Measurements from ENCODE around the gene LRRC3.

The LRRC3 gene

GRCh38 chr21:44423941-44424607 is 31.2 kb upstream of the LRRC3 start:
- no peak for DNase-seq (ENCODE audit: low read depth in 2 of 2)

DNA sequence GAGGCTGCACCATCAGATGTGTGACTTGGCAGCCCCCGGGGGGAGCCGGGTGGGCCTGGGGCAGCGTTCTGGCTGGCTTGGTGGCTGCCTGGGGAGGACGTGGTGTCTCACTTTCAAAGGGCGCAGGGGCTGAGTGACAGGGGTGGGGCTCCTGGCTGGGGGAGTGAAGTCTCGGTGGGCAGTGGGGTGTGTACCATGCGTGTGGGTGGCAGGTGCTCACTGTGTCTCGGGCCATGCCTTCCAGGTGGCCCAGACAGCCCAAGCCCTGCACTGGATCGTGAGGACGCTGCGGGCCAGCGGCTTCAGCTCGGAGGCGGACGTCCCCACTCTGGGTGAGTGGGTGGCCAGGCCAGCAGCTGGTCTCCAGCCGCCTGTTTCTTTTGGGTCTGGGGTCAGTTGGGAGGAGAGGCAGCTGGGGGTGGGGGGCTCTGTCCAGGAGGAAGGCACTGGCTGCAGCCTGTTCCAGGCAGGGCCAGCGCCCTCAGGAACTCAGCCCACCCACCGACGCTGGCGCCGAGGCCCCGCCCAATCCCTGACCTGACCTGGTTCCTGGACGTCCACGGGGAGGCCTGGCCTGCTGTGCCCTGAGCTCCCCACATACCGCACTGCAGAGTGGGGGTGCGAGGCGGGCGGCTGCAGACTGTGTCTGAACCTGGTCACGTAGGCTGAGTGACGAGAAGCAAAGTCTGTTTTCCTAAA is 30.6 kb upstream of the LRRC3 start:
- DNase-seq (ENCODE audit: low read depth in 2 of 2) = no peak

DNA sequence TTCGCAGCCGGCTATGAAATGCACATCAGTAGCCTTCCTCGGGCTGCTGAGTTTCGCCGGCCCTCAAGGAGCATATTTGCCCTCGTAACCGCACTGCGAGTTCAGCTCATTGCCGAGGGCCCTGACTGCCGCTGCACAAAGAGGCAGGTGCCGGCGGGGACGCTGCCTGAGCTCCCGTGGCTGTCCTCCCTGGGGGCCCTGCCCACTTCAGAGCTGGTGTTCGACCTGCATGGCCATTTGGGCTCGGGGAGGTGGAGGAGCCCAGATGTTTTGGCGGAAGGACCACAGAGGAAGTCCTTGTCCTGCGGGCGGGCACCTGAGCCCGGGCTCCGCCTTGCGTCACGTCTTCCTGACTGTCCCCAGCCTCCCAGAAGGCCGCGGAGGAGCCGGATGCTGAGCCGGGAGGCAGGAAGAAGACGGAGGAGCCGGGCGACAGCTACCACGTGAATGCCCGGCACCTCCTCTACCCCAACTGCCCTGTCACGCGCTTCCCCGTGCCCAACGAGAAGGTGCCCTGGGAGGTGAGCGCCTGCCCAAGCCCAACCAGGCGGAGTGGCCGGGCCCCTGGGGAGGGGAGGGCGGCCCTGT is 29.9 kb upstream of the LRRC3 start:
- no peak for DNase-seq (ENCODE audit: low read depth in 2 of 2)

DNA sequence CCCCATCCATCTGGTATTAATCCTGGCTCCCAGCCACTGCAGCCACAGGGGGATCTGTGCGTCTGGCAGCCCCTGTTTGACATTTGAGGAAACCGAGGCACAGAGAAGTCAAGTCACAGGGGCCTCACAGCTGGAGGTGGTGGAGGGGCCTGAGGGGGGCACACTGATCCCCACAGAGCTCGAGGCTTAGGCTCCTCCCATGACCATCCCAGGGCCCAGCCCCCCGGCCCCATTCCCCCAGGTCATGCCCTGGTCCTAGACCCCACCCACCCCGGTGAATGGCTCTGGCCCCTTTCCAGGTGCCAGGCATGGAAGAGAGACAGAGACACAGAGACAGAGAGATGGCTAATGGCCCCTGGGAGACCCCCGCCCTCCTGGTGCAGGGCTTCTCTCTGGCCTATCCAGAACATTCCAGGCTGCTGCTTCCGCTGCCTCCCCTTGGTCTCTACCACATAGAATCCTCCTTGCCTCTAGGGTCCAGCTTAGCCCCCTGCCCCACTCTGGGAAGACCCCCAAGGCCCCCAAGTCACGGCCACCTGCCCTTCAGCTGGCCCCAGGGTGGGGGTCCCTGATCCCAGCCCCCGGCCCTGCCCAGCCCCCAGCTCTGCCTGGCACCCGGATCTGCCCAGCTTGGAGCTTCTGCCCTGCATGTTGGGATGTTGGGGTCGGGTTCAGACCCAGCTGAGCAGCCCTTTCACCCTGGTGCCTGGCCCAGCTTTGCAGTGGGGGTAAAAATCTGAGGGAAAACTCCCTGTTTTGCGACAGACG is 29.2 kb upstream of the LRRC3 start:
- no peak for DNase-seq (ENCODE audit: low read depth in 2 of 2)

- no peak for DNase-seq (ENCODE audit: low read depth in 2 of 2)
Measured at GRCh38 chr21:44426663-44427191, 28.6 kb upstream of the LRRC3 start.

- no peak for DNase-seq (ENCODE audit: low read depth in 2 of 2)
Measured at GRCh38 chr21:44427241-44428120, 27.8 kb upstream of the LRRC3 start.

- peak; percentile 33 to 43 for DNase-seq (ENCODE audit: low read depth in 2 of 2)
Measured at GRCh38 chr21:44428281-44428960, 26.9 kb upstream of the LRRC3 start.

DNA sequence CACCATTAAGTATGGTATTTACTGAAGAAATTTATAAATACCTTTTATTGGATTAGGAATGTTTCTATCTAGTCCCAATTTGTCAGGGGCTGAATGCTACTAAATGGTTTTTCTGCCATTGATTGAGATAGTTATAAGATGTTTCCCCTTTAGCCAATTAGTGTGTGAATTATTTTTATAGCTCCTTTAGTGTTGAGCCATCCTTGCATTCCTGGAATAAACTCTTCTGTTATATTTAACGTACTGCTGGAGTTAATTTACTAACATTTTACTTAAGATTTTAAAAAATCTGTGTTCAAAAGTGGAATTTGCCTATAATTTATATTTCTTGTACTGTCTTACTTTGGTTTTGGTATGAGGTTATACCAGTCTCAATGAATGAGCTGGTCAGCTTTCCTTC is 25.4 kb upstream of the LRRC3 start:
- no peak for DNase-seq (ENCODE audit: low read depth in 2 of 2)

- DNase-seq (ENCODE audit: low read depth in 2 of 2) = no peak
Measured at GRCh38 chr21:44431300-44431699, 24.0 kb upstream of the LRRC3 start.

DNA sequence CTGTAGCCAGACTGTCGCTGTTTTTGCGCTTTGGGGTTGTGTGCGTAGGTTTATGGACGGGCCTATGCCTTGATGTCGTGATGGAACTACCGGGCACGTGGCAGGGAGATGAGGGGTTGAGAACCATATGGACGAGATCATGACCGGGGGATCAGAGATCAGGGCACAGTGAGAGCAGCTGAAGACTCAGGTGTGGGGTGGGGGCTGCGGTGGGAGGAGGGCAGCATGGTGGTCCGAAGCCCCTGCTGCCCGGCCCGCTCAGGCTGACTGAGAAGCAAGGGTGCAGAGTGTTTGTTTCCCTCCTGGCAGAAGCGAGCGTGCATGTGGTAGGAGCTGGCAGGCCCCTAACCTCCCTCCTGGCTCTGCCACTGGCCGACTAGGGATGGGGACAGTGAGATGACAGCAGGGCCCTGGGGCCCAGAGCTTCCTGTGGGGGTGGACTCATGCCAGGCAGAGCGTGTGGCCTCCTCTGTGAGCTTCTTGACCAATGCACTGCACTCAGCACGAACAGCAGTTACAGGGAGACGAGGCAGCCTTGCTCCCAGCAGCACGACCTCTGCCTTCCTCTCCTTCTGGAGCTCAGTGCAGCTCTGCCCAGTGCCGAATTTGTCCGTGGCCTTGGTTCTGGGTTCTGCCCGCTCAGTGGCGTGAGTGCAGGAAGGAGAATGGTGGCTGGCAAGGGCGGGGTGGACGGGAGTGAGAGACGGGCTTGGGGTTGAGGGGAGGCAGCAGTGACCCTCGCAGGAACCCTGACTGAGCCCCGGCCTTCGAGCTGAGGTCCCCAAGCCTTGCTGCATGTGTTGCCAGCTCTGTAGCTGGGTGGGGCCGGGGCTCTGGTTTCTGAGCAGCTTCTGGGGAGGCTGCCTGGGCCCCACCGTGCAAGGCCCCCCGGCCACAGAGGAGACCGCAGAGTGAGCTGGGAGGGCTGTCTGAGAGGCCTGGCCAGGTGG is 22.2 kb upstream of the LRRC3 start:
- DNase-seq (ENCODE audit: low read depth in 2 of 2) = no peak

DNA sequence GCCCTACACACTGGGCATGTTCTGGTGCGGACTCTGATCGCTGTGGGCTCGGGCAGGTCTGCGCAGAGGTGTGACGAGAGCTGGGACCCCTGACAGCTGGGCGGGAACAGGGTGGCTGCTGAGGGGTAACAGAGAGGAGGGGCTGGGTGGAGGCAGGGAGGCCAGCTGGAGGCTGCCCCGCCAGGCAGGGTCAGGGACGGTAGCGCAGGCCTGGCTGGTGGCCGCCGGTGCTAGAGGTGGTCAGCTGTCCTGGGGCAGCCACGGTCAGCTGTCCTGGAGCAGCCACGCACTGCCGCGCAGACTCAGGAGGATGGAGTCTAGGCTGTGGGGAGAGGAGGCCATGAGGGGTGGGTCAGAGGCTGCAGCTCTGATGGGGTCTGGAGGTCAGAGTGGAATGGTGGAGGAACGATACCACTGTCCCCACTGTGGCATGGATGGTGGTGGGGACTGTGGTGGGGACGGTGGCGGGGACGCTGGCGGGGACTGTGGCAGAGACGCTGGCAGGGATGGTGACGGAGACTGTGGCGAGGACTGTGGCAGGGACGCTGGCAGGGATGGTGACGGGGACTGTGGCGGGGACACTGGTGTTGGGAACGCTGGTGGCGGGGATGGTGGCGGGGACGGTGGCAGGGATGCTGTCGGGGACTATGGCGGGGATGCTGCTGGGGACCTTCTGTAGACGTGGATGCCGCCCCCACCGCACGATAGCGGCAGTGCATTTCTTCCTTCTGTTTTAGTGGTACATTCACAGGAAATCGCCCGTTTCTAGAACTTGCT is 21.3 kb upstream of the LRRC3 start:
- no peak for DNase-seq (ENCODE audit: low read depth in 2 of 2)

GRCh38 chr21:44434568-44434925 is 20.8 kb upstream of the LRRC3 start:
- DNase-seq (ENCODE audit: low read depth in 2 of 2) = no peak

GRCh38 chr21:44434936-44435635 is 20.2 kb upstream of the LRRC3 start:
- no peak for DNase-seq (ENCODE audit: low read depth in 2 of 2)

- no peak for DNase-seq (ENCODE audit: low read depth in 2 of 2)
Measured at GRCh38 chr21:44436111-44436611, 19.1 kb upstream of the LRRC3 start.

DNA sequence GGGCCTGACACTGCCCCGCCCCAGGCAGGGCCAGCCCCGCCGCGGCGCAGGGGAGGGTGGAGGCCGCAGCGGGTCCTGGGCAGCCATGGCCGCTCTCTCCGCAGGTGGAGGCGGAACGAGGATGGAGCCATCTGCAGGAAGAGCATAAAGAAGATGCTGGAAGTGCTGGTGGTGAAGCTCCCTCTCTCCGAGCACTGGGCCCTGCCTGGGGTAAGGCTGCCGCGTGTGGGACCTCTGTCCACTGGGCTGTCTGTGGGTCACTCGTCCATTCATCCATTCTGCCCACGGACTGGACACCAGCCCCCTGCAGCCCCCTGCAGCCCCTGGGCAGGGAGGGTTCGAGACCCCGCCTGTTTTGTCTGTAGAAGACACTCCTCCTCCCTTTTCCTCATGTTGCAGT is 18.4 kb upstream of the LRRC3 start:
- no peak for DNase-seq (ENCODE audit: low read depth in 2 of 2)

GRCh38 chr21:44437371-44437695 is 18.0 kb upstream of the LRRC3 start:
- no peak for DNase-seq (ENCODE audit: low read depth in 2 of 2)

DNA sequence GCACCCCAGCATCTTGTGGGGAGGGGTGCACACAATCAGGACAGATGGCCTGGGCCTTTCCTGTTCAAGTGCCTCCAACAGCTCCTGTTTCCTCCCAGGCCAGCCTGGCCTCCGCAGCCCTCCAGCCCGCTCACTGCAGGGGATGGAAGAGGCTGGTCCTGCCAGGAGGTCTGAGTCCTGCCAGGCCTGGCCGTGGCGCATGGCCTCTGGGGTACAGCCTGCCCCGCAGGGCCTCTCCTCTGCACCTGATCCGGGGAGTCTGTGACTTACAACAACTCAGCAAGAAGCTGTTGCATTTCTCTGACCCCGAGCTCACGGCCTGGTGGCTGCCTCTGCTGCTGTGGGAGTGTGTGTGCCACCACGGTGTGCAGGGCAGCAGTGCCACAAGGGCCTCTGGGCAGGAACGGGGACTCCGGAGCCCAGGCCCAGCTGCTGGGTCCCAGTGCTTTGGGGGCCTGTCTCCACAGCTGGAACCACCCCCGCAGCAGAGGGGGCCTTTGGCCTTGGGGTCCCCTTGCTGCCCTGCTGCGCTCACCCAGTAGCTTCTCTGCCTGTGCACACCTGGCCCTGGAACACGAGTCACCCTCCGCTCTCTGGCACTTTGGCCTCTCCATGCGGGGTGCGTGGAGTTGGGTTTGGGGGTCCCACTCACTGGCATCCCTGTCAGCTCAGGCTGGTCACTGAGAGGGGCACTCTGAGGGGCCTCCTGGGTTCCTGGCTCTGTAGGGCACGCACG is 17.4 kb upstream of the LRRC3 start:
- DNase-seq (ENCODE audit: low read depth in 2 of 2) = no peak

Data from stimulated activated CD4-positive, alpha-beta T cell treated with anti-CD3 and anti-CD28 coated beads, Interleukin-15, amount 100 ng/mL, for 48 hours (primary cell).